ENCODE measurements around the gene GGT6. TPM values are rescaled to one million over a fixed set of nuclear protein-coding genes. Genes with fewer than 3 reads are reported as not detected.

The GGT6 gene
- total RNA-seq (2021) = 3.7 and 7.5 TPM in 2 replicates
- percentile 18 among the genes with signal in this experiment for Bru-seq, nascent RNA
- BruChase-seq, experiment 1, labeled RNA remaining after a 2-hour chase = percentile 30 among the genes with signal in this experiment
- BruChase-seq, experiment 2, labeled RNA remaining after a 6-hour chase = percentile 43 among the genes with signal in this experiment
- long read RNA-seq, partial matches to known transcripts = 0 of 13 reads
- long read RNA-seq, other reads (novel, unspliced or antisense) = 10 of 13 reads

- Histone ChIP-seq H3K36me3 (ENCODE audit: low read depth) (no peaks in the 10 kb centered on the region), H3K4me1 (replicated peaks; ENCODE audit: insufficient read depth) (0 out of 2 replicates have a peak, but pooled peaks cover 4% of the 10 kb centered on the region), H3K4me3 (no peak within 1 kb of the TSS), H3K27ac (no peak within 1 kb of the TSS), H3K4me2 (no peak within 1 kb of the TSS), H2AFZ (no peak within 1 kb of the TSS), H4K20me1 (ENCODE audit: insufficient read depth) (no peaks in the 10 kb centered on the region), H3K27me3 (ENCODE audit: insufficient read depth, low read depth) (no peaks in the 10 kb centered on the region), H3K9me3 (ENCODE audit: insufficient read depth, low read depth) (no peaks in the 10 kb centered on the region), H3K79me2 (ENCODE audit: low read depth) (no peaks in the 10 kb centered on the region), H3F3A (ENCODE audit: insufficient read depth, low read depth) (peaks cover 4% of the 10 kb centered on the region; the same call in 1 of the 2 replicates), H3K9me2 (ENCODE audit: insufficient read depth) (no peaks in the 10 kb centered on the region)
- intact Hi-C loops (cut with micrococcal nuclease; ENCODE audit: unreplicated experiment) = loop anchor here (10.0 kb wide), 2 partner anchors 144 to 234 kb away; partner anchors contain the start of genes PELP1 and PSMB6
- BruUV-seq (replicated peaks) = no TSS peak
- ChIA-PET CTCF (interaction anchor here (0.6 kb wide), 1 partner anchor 417 kb away, joined by 3 read pairs; the partner anchor contains the start of genes CYB5D2 and ZZEF1), POLR2A (ENCODE audit: unreplicated experiment) (interaction anchor here (0.5 kb wide), 1 partner anchor 26 kb away, joined by 3 read pairs; no protein-coding TSS in a partner anchor)
- DNase-seq = peak in 1 of 2 experiments; percentile 72
- TF ChIP-seq CTCF (conservative IDR thresholded peaks at IDR 0.05) = no peak
- no peak for TF ChIP-seq EZH2 (IDR thresholded peaks at IDR 0.05; ENCODE audit: low read depth)
These were observed at the start of gene GGT6 for GRCh38 chr17:4560421-4560820. Gene GGT6, minus strand, starts transcription at chr17:4560577. Its CDS starts 56 bp downstream, at chr17:4560521.

GRCh38 chr17:4610162-4610561 is 49.8 kb upstream of the GGT6 start:
- H4K20me1 ChIP-seq (ENCODE audit: insufficient read depth) = no peaks in the 10 kb centered on the region
- no peak overlapping the region for H3K27ac ChIP-seq
- no peaks in the 10 kb centered on the region for H3K79me2 ChIP-seq (ENCODE audit: low read depth)
- no peak overlapping the region for H2AFZ ChIP-seq
- peaks cover 36% of the 10 kb centered on the region for H3K27me3 ChIP-seq (ENCODE audit: insufficient read depth, low read depth)
- intact Hi-C loops (cut with micrococcal nuclease; ENCODE audit: unreplicated experiment) = no loop called here
- no peaks in the 10 kb centered on the region for H3F3A ChIP-seq (ENCODE audit: insufficient read depth, low read depth)
- TF ChIP-seq EZH2 (IDR thresholded peaks at IDR 0.05; ENCODE audit: low read depth) = no peak
- no peak for TF ChIP-seq CTCF (conservative IDR thresholded peaks at IDR 0.05)
- no TSS peak for BruUV-seq (replicated peaks)
- no peaks in the 10 kb centered on the region for H3K36me3 ChIP-seq (ENCODE audit: low read depth)
- no peaks in the 10 kb centered on the region for H3K4me1 ChIP-seq (replicated peaks; ENCODE audit: insufficient read depth)
- no peaks in the 10 kb centered on the region for H3K9me3 ChIP-seq (ENCODE audit: insufficient read depth, low read depth)
- no peak overlapping the region for H3K4me2 ChIP-seq
- CTCF ChIA-PET = interaction anchor here (0.5 kb wide), 1 partner anchor 24 kb away, joined by 8 read pairs; no protein-coding TSS in a partner anchor
- no peaks in the 10 kb centered on the region for H3K9me2 ChIP-seq (ENCODE audit: insufficient read depth)
- DNase-seq = no peak
- no peak overlapping the region for H3K4me3 ChIP-seq
- POLR2A ChIA-PET (ENCODE audit: unreplicated experiment) = no interaction called here

- no peaks in the 10 kb centered on the region for H3K36me3 ChIP-seq (ENCODE audit: low read depth)
- H3K4me3 ChIP-seq = no peak overlapping the region
- no peaks in the 10 kb centered on the region for H3K4me1 ChIP-seq (replicated peaks; ENCODE audit: insufficient read depth)
- no peaks in the 10 kb centered on the region for H3K9me2 ChIP-seq (ENCODE audit: insufficient read depth)
- peaks cover 36% of the 10 kb centered on the region for H3K27me3 ChIP-seq (ENCODE audit: insufficient read depth, low read depth)
- no peaks in the 10 kb centered on the region for H3K79me2 ChIP-seq (ENCODE audit: low read depth)
- H4K20me1 ChIP-seq (ENCODE audit: insufficient read depth) = no peaks in the 10 kb centered on the region
- DNase-seq = no peak
- H3F3A ChIP-seq (ENCODE audit: insufficient read depth, low read depth) = no peaks in the 10 kb centered on the region
- H3K4me2 ChIP-seq = no peak overlapping the region
- no peaks in the 10 kb centered on the region for H3K9me3 ChIP-seq (ENCODE audit: insufficient read depth, low read depth)
- POLR2A ChIA-PET (ENCODE audit: unreplicated experiment) = interaction anchor here (0.6 kb wide), 1 partner anchor 383 kb away, joined by 4 read pairs; no protein-coding TSS in a partner anchor
- intact Hi-C loops (cut with micrococcal nuclease; ENCODE audit: unreplicated experiment) = no loop called here
- no peak overlapping the region for H2AFZ ChIP-seq
- H3K27ac ChIP-seq = no peak overlapping the region
- BruUV-seq (replicated peaks) = no TSS peak
- CTCF ChIA-PET = interaction anchor here (0.5 kb wide), 1 partner anchor 23 kb away, joined by 8 read pairs; no protein-coding TSS in a partner anchor
- no peak for TF ChIP-seq CTCF (conservative IDR thresholded peaks at IDR 0.05)
- no peak for TF ChIP-seq EZH2 (IDR thresholded peaks at IDR 0.05; ENCODE audit: low read depth)
These were observed 49.4 kb upstream of the GGT6 start for GRCh38 chr17:4609761-4610160.
